MCF 10A (cell line): Measurements from ENCODE around the gene GDPD5. TPM values are rescaled to one million over a fixed set of nuclear protein-coding genes. Genes with fewer than 3 reads are reported as not detected.

Experiments
- BruUV-seq: library from RNA; stranded (reverse); fragments of 400-500 nt; replicated peaks from 2 replicates; lab custom pipeline; 2021; lab: Mats Ljungman, UMichigan
- CTCF ChIA-PET: fragments of 300-600 bp; sonication (Branson Sonifier 250); formaldehyde crosslinking; extraction: SDS; loops from one replicate; lab custom pipeline; 2021; ENCODE audit warnings: antibody characterized with exemption, inconsistent platforms; lab: Yijun Ruan, JAX
- POLR2A ChIA-PET: fragments of 300-600, 350-650 bp; sonication (Branson Sonifier 250); formaldehyde crosslinking; extraction: SDS; loops from one replicate; lab custom pipeline; 2020; ENCODE audit warnings: antibody characterized with exemption, inconsistent platforms; lab: Yijun Ruan, JAX
- DNase-seq: peaks from one replicate; pipeline ENCODE4 v3.0.0-alpha.2; 2018; ENCODE audit not compliant: unreplicated experiment
- H3K27ac Mint-ChIP-seq: one replicate; pipeline ENCODE4 v1.8.0; 2022; ENCODE audit warnings: mild to moderate bottlenecking, low read depth, mixed read lengths; ENCODE audit not compliant: unreplicated experiment
- H3K27me3 Mint-ChIP-seq: one replicate; pipeline ENCODE4 v1.8.0; 2022; ENCODE audit warnings: mixed read lengths; ENCODE audit not compliant: insufficient read depth, unreplicated experiment
- H3K36me3 Mint-ChIP-seq: one replicate; pipeline ENCODE4 v1.8.0; 2022; ENCODE audit warnings: mild to moderate bottlenecking, moderate library complexity, mixed read lengths; ENCODE audit not compliant: insufficient read depth, unreplicated experiment
- H3K4me1 Mint-ChIP-seq: one replicate; pipeline ENCODE4 v1.8.0; 2022; ENCODE audit warnings: mixed read lengths; ENCODE audit not compliant: insufficient read depth, unreplicated experiment
- H3K4me3 Mint-ChIP-seq: one replicate; pipeline ENCODE4 v1.8.0; 2022; ENCODE audit warnings: mild to moderate bottlenecking, moderate library complexity, mixed read lengths; ENCODE audit not compliant: unreplicated experiment
- H3K9me3 Mint-ChIP-seq: one replicate; pipeline ENCODE4 v1.8.0; 2022; ENCODE audit warnings: mixed read lengths; ENCODE audit not compliant: unreplicated experiment
- CTCF ChIP-seq: fragments of 200-600 bp; IDR thresholded peaks from one replicate; pipeline ENCODE4 v1.8.0; 2022; ENCODE audit warnings: antibody characterized with exemption, mild to moderate bottlenecking; ENCODE audit not compliant: unreplicated experiment
- intact Hi-C: fragments of 100-400 bp; cut with micrococcal nuclease; formaldehyde crosslinking; loops from 2 replicates; pipeline ENCODE4 v1.14.1; 2022
- total RNA-seq: library from RNA; stranded (reverse); gene quantifications from 2 replicates; pipeline ENCODE4 v1.2.3, GENCODE V29; 2022

The GDPD5 gene
- total RNA-seq, 1 experiment from 2014 or later, result 5.6 TPM

- no TSS peak for BruUV-seq
- ChIA-PET CTCF (interaction anchor here (0.6 to 9.4 kb wide), 4 partner anchors 17 to 91 kb away, joined by 4 to 284 read pairs (median 5); no protein-coding TSS in a partner anchor), POLR2A (no interaction called here)
- intact Hi-C loops, result no loop called here
- no peak for TF ChIP-seq CTCF
- no peaks in the 10 kb centered on the region for H3K36me3 Mint-ChIP-seq
- DNase-seq, result no peak
- H3K27me3 Mint-ChIP-seq, result no peaks in the 10 kb centered on the region
- no peaks in the 10 kb centered on the region for H3K9me3 Mint-ChIP-seq
- no peak overlapping the region for H3K4me3 Mint-ChIP-seq
- no peaks in the 10 kb centered on the region for H3K4me1 Mint-ChIP-seq
- H3K27ac Mint-ChIP-seq, result no peak overlapping the region
Observed at GRCh38 chr11:75441804-75442132, 84.0 kb downstream of the GDPD5 start.

GRCh38 chr11:75440960-75441803, 84.6 kb downstream of the GDPD5 start:
- intact Hi-C loops, result no loop called here
- no peak overlapping the region for H3K27ac Mint-ChIP-seq
- no peak overlapping the region for H3K4me3 Mint-ChIP-seq
- ChIA-PET CTCF (interaction anchor here (0.6 to 9.4 kb wide), 5 partner anchors 17 to 92 kb away, joined by 4 to 284 read pairs (median 4); no protein-coding TSS in a partner anchor), POLR2A (no interaction called here)
- H3K4me1 Mint-ChIP-seq, result no peaks in the 10 kb centered on the region
- no peak for TF ChIP-seq CTCF
- H3K27me3 Mint-ChIP-seq, result no peaks in the 10 kb centered on the region
- no peaks in the 10 kb centered on the region for H3K9me3 Mint-ChIP-seq
- DNase-seq, result no peak
- H3K36me3 Mint-ChIP-seq, result no peaks in the 10 kb centered on the region
- BruUV-seq, result no TSS peak

- Mint-ChIP-seq H3K27ac (no peak overlapping the region), H3K4me1 (no peaks in the 10 kb centered on the region), H3K36me3 (no peaks in the 10 kb centered on the region), H3K4me3 (no peak overlapping the region), H3K9me3 (no peaks in the 10 kb centered on the region), H3K27me3 (no peaks in the 10 kb centered on the region)
- TF ChIP-seq CTCF, result no peak
- intact Hi-C loops, result no loop called here
- DNase-seq, result no peak
- ChIA-PET CTCF (interaction anchor here (0.5 to 9.4 kb wide), 4 partner anchors 17 to 455 kb away, joined by 3 to 284 read pairs (median 3); no protein-coding TSS in a partner anchor), POLR2A (no interaction called here)
- no TSS peak for BruUV-seq
Observed at GRCh38 chr11:75439495-75440120, 86.1 kb downstream of the GDPD5 start.

GRCh38 chr11:75439026-75439425, 86.7 kb downstream of the GDPD5 start:
- intact Hi-C loops, result no loop called here
- DNase-seq, result no peak
- no peak overlapping the region for H3K4me3 Mint-ChIP-seq
- TF ChIP-seq CTCF, result no peak
- POLR2A ChIA-PET, result no interaction called here
- H3K27me3 Mint-ChIP-seq, result no peaks in the 10 kb centered on the region
- no peaks in the 10 kb centered on the region for H3K4me1 Mint-ChIP-seq
- CTCF ChIA-PET, result interaction anchor here (1.2 to 9.4 kb wide), 2 partner anchors 16 to 94 kb away, joined by 3 to 284 read pairs; no protein-coding TSS in a partner anchor
- no peak overlapping the region for H3K27ac Mint-ChIP-seq
- no peaks in the 10 kb centered on the region for H3K9me3 Mint-ChIP-seq
- no peaks in the 10 kb centered on the region for H3K36me3 Mint-ChIP-seq
- BruUV-seq, result no TSS peak
